Measurements from ENCODE around the gene RIMS1. TPM values are rescaled to one million over a fixed set of nuclear protein-coding genes. Genes with fewer than 3 reads are reported as not detected.
"Not testable (repeated sequence)": the region's sequence is repeated elsewhere in the genome, so short reads cannot be mapped to it uniquely, and the experiment has no call there.

Gene RIMS1
- total RNA-seq, 3 donors from 2014 or later (not counting 1 experiment from before 2014, with no cell fraction given): not detected

DNA sequence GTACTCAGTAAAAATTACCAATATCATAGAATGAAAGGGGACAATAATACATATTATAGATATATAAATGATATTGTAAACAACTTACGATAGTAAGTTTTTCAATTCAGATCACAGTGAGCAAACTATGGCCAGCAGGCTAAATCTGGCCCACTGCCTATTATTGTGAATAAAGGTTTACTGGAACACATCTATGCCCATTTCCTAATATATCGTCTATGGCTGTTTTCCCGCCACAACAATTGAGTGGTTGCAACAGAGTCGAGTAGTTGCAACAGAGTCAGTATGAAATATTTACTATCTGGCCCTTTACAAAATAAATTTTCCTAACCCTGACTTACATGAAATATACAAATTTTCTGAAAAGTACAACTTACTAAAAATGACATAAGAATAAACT lies 438.2 kb downstream of the RIMS1 start:
- H3K4me1 Mint-ChIP-seq: no peaks in the 10 kb centered on the region
- H3K9me3 Mint-ChIP-seq: peaks cover 0 to 5% of the 10 kb centered on the region in 2 donors
- no peak overlapping the region for H3K27ac Mint-ChIP-seq
- Histone ChIP-seq H3K27ac (ENCODE audit: low read length) (no peak overlapping the region), H3K27me3 (ENCODE audit: control insufficient read depth, insufficient read depth, low read length) (no peaks in the 10 kb centered on the region), H3K4me1 (ENCODE audit: control insufficient read depth, insufficient read depth, low read length) (no peaks in the 10 kb centered on the region), H3K4me3 (ENCODE audit: low read length) (no peak overlapping the region), H3K36me3 (ENCODE audit: control insufficient read depth, insufficient read depth, low read length) (no peaks in the 10 kb centered on the region), H3K9me3 (ENCODE audit: control insufficient read depth, insufficient read depth, low read length) (no peaks in the 10 kb centered on the region)
- H3K36me3 Mint-ChIP-seq: no peaks in the 10 kb centered on the region
- no peak for DNase-seq
- no peak for ATAC-seq
- TF ChIP-seq, protein P1, sequence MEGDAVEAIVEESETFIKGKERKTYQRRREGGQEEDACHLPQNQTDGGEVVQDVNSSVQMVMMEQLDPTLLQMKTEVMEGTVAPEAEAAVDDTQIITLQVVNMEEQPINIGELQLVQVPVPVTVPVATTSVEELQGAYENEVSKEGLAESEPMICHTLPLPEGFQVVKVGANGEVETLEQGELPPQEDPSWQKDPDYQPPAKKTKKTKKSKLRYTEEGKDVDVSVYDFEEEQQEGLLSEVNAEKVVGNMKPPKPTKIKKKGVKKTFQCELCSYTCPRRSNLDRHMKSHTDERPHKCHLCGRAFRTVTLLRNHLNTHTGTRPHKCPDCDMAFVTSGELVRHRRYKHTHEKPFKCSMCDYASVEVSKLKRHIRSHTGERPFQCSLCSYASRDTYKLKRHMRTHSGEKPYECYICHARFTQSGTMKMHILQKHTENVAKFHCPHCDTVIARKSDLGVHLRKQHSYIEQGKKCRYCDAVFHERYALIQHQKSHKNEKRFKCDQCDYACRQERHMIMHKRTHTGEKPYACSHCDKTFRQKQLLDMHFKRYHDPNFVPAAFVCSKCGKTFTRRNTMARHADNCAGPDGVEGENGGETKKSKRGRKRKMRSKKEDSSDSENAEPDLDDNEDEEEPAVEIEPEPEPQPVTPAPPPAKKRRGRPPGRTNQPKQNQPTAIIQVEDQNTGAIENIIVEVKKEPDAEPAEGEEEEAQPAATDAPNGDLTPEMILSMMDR (IDR thresholded peaks at IDR 0.05): no peak
- H3K27me3 Mint-ChIP-seq (ENCODE audit: low read depth in 2 of 2): no peaks in the 10 kb centered on the region
- no peak overlapping the region for H3K4me3 Mint-ChIP-seq
- 89% methylated on average over 3 of the region's 4 CpGs for WGBS (ENCODE audit: insufficient coverage)
- intact Hi-C loops (cut with micrococcal nuclease): no loop called here

- H3K4me1 Mint-ChIP-seq: no peaks in the 10 kb centered on the region
- no peaks in the 10 kb centered on the region for H3K27me3 ChIP-seq (ENCODE audit: control insufficient read depth, insufficient read depth, low read length)
- H3K4me1 ChIP-seq (ENCODE audit: control insufficient read depth, insufficient read depth, low read length): no peaks in the 10 kb centered on the region
- peaks cover 3 to 6% of the 10 kb centered on the region in 2 donors for H3K9me3 Mint-ChIP-seq
- no peaks in the 10 kb centered on the region for H3K36me3 Mint-ChIP-seq
- TF ChIP-seq, protein P1 (IDR thresholded peaks at IDR 0.05): no peak
- H3K27ac Mint-ChIP-seq: no peak overlapping the region
- intact Hi-C loops (cut with micrococcal nuclease): no loop called here
- no peaks in the 10 kb centered on the region for H3K9me3 ChIP-seq (ENCODE audit: control insufficient read depth, insufficient read depth, low read length)
- H3K4me3 ChIP-seq (ENCODE audit: low read length): no peak overlapping the region
- no peak overlapping the region for H3K4me3 Mint-ChIP-seq
- 91% methylated on average over 1 of the region's 1 CpG for WGBS (ENCODE audit: insufficient coverage)
- no peak for DNase-seq
- no peaks in the 10 kb centered on the region for H3K36me3 ChIP-seq (ENCODE audit: control insufficient read depth, insufficient read depth, low read length)
- H3K27me3 Mint-ChIP-seq (ENCODE audit: low read depth in 2 of 2): no peaks in the 10 kb centered on the region
- ATAC-seq: no peak
- H3K27ac ChIP-seq (ENCODE audit: low read length): no peak overlapping the region
Observed at GRCh38 chr6:72328775-72329174, 442.4 kb downstream of the RIMS1 start.

GRCh38 chr6:72335203-72335602 lies 448.9 kb downstream of the RIMS1 start:
- H3K27me3 Mint-ChIP-seq (ENCODE audit: low read depth in 2 of 2); H3K27me3 ChIP-seq (ENCODE audit: control insufficient read depth, insufficient read depth, low read length); H3K4me3 ChIP-seq (ENCODE audit: low read length); ATAC-seq; H3K4me1 Mint-ChIP-seq; DNase-seq; H3K4me3 Mint-ChIP-seq; H3K9me3 Mint-ChIP-seq; H3K27ac ChIP-seq (ENCODE audit: low read length); H3K36me3 Mint-ChIP-seq; H3K9me3 ChIP-seq (ENCODE audit: control insufficient read depth, insufficient read depth, low read length); intact Hi-C loops (cut with micrococcal nuclease); H3K36me3 ChIP-seq (ENCODE audit: control insufficient read depth, insufficient read depth, low read length); H3K27ac Mint-ChIP-seq; H3K4me1 ChIP-seq (ENCODE audit: control insufficient read depth, insufficient read depth, low read length): not testable (repeated sequence)
- WGBS (ENCODE audit: insufficient coverage): no CpG with 5 or more reads among the region's 2 CpGs

DNA sequence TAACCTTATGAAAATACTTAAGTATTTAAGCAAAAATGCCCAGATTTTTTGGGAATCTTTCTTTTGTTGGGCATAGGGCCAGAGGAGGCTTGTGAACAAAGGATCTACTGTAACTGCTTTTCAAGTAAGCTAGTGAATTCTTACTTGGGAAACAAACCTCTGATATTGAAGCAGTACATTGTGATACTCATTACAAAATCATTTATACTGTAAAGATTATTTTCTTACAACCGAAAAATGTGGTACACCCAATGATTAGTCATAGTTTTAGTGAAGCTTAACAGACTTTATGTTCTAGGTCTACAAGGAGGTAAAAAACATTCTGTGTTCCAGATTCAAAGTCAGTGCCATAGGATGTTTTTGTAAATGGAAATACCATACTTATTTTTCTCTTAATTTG lies 462.6 kb downstream of the RIMS1 start:
- Mint-ChIP-seq H3K4me3 (no peak overlapping the region), H3K36me3 (no peaks in the 10 kb centered on the region), H3K9me3 (no peaks in the 10 kb centered on the region), H3K4me1 (no peaks in the 10 kb centered on the region), H3K27me3 (ENCODE audit: low read depth in 2 of 2) (no peaks in the 10 kb centered on the region), H3K27ac (no peak overlapping the region)
- H3K9me3 ChIP-seq (ENCODE audit: control insufficient read depth, insufficient read depth, low read length): no peaks in the 10 kb centered on the region
- no peaks in the 10 kb centered on the region for H3K36me3 ChIP-seq (ENCODE audit: control insufficient read depth, insufficient read depth, low read length)
- no peak overlapping the region for H3K4me3 ChIP-seq (ENCODE audit: low read length)
- H3K27ac ChIP-seq (ENCODE audit: low read length): no peak overlapping the region
- DNase-seq: no peak
- intact Hi-C loops (cut with micrococcal nuclease): no loop called here
- no CpG with 5 or more reads among the region's 1 CpG for WGBS (ENCODE audit: insufficient coverage)
- no peaks in the 10 kb centered on the region for H3K4me1 ChIP-seq (ENCODE audit: control insufficient read depth, insufficient read depth, low read length)
- ATAC-seq: no peak
- H3K27me3 ChIP-seq (ENCODE audit: control insufficient read depth, insufficient read depth, low read length): no peaks in the 10 kb centered on the region
- TF ChIP-seq, protein P1 (IDR thresholded peaks at IDR 0.05): no peak
